ENCODE measurements around the gene GDPD4. TPM values are rescaled to one million over a fixed set of nuclear protein-coding genes. Genes with fewer than 3 reads are reported as not detected.

The GDPD4 gene
- total RNA-seq, 4 donors from 2014 or later: not detected

DNA sequence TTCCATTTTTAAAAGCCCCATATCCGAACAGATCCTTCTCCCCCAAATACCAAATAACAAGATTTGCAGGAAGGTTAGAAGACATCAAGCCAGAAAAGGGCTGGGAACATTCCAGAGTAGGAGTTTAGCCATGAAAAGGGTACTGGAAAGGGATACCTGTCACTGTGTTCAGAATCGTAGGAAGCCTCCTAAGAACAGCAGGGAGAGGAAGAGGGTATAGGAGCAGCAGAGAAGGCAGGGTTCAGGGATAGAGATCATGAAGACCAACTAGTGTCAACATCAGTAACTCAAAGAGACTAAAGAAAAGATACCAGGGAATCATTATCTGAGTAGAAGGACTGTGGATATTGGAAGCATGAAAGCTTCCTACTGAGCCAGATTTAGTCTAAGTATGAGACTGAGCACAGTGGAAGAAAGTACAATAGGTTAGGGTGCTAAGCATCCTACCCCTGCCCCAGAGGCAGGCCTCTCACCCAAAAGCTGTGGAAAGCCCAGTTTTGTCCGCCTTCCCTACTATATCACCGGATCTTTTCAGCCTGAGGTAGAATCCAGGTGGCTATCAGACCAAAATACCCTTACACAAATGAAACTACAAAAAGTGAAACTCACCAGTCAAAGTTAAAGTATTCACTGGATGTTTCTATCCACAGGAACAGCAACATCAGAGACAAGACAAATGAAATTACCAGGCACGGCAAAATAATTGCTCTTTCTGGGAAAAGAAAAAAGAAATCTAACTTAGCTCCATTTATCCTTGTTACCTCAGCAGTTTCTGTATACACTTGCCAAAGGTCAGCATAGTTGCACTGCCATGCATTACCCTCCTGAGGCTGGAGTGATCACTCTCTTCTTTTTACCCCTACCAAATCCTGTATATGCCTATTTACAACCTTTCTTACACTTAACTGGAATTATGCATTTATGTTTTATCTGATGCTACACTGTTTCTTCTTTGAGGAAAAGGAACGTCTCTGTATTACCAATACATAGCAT is 16.7 kb downstream of the GDPD4 start:
- no peak overlapping the region for H3K27ac ChIP-seq
- H3K27me3 ChIP-seq: no peaks in the 10 kb centered on the region
- TF ChIP-seq, protein P1, sequence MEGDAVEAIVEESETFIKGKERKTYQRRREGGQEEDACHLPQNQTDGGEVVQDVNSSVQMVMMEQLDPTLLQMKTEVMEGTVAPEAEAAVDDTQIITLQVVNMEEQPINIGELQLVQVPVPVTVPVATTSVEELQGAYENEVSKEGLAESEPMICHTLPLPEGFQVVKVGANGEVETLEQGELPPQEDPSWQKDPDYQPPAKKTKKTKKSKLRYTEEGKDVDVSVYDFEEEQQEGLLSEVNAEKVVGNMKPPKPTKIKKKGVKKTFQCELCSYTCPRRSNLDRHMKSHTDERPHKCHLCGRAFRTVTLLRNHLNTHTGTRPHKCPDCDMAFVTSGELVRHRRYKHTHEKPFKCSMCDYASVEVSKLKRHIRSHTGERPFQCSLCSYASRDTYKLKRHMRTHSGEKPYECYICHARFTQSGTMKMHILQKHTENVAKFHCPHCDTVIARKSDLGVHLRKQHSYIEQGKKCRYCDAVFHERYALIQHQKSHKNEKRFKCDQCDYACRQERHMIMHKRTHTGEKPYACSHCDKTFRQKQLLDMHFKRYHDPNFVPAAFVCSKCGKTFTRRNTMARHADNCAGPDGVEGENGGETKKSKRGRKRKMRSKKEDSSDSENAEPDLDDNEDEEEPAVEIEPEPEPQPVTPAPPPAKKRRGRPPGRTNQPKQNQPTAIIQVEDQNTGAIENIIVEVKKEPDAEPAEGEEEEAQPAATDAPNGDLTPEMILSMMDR (IDR thresholded peaks at IDR 0.05): no peak
- no peak for TF ChIP-seq POLR2A (IDR thresholded peaks at IDR 0.05)
- no peaks in the 10 kb centered on the region for H3K36me3 ChIP-seq
- no peaks in the 10 kb centered on the region for H3K9me3 ChIP-seq
- no peak overlapping the region for H3K4me3 ChIP-seq
- no peak for DNase-seq
- no peaks in the 10 kb centered on the region for H3K4me1 ChIP-seq

DNA sequence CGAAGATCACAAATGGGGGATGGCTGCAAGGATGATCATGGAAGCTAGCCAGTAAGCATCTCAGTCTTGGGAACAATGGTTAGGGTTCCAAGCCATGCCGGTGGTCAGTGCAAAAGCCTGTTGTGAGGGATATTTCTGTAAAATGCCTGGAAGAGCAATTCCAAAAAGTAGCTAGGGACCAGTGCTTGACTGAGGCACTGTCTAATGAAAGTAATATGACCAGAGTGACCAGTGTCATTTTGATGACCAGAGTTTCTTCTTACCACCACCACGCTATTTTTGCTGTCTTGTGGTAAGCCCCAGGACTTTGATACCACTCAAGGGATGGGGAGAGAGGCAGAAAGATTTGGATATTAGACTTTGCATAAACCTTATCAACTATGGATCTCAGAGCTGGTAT is 18.4 kb downstream of the GDPD4 start:
- Histone ChIP-seq H3K4me3 (no peak overlapping the region), H3K36me3 (no peaks in the 10 kb centered on the region), H3K27ac (no peak overlapping the region), H3K9me3 (no peaks in the 10 kb centered on the region), H3K27me3 (no peaks in the 10 kb centered on the region), H3K4me1 (no peaks in the 10 kb centered on the region)
- DNase-seq: no peak
- TF ChIP-seq, protein P1 (IDR thresholded peaks at IDR 0.05): no peak
- no peak for TF ChIP-seq POLR2A (IDR thresholded peaks at IDR 0.05)

- Histone ChIP-seq H3K4me3 (no peak overlapping the region), H3K27ac (no peak overlapping the region), H3K4me1 (no peaks in the 10 kb centered on the region), H3K9me3 (no peaks in the 10 kb centered on the region), H3K36me3 (no peaks in the 10 kb centered on the region), H3K27me3 (no peaks in the 10 kb centered on the region)
- TF ChIP-seq, protein P1 (IDR thresholded peaks at IDR 0.05): no peak
- TF ChIP-seq POLR2A (IDR thresholded peaks at IDR 0.05): no peak
- DNase-seq: no peak
Observed at GRCh38 chr11:77278595-77279506, 22.6 kb downstream of the GDPD4 start.

- TF ChIP-seq POLR2A (IDR thresholded peaks at IDR 0.05): no peak
- TF ChIP-seq, protein P1 (IDR thresholded peaks at IDR 0.05): no peak
- Histone ChIP-seq H3K9me3 (no peaks in the 10 kb centered on the region), H3K36me3 (no peaks in the 10 kb centered on the region), H3K27ac (no peak overlapping the region), H3K4me1 (no peaks in the 10 kb centered on the region), H3K4me3 (no peak overlapping the region), H3K27me3 (no peaks in the 10 kb centered on the region)
- DNase-seq: no peak
Observed at GRCh38 chr11:77276271-77276670, 25.2 kb downstream of the GDPD4 start.

DNA sequence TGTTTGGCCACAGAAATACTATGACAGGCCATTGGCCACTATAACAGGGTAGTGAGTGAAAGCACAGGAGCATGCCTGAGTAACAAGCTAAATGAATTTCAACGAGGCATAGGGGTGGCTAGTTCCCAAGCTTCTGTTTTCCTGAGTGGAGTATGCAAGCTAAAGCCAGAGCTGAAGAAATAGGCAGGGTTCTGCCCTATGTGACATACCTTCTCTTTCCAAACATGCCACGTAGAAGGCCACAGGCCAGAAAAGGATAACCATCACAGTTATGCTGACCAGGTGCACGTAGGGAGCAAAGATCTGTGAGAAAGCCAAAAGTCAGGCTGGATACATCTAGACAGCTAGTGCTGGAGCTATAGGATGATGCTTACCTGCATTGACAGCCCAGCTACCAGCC is 30.6 kb downstream of the GDPD4 start:
- Histone ChIP-seq H3K4me3 (no peak overlapping the region), H3K27ac (no peak overlapping the region)
- TF ChIP-seq POLR2A (IDR thresholded peaks at IDR 0.05): no peak
- TF ChIP-seq, protein P1 (IDR thresholded peaks at IDR 0.05): no peak

More for the DNA sequence above, 30.6 kb downstream of the GDPD4 start:
- no peaks in the 10 kb centered on the region for H3K9me3 ChIP-seq
- no peak for DNase-seq
- H3K36me3 ChIP-seq: no peaks in the 10 kb centered on the region
- H3K4me1 ChIP-seq: no peaks in the 10 kb centered on the region
- no peaks in the 10 kb centered on the region for H3K27me3 ChIP-seq

All from Peyer's patch (tissue), 4 donors.